Right renal cortex interstitium (tissue), 3 donors: ENCODE results near the gene PLS1. TPM values are rescaled to one million over a fixed set of nuclear protein-coding genes. Genes with fewer than 3 reads are reported as not detected.
"Not testable (repeated sequence)": the region's sequence is repeated elsewhere in the genome, so short reads cannot be mapped to it uniquely, and the experiment has no call there.

Experiments
- DNase-seq, 3 donors: peaks; one replicate each; pipeline ENCODE4 v3.0.0-alpha.2; 2013; ENCODE audit warnings: low read depth in 3 of 3, low spot score in 2 of 3
- polyA plus RNA-seq, 3 donors: library from polyadenylated mRNA; unstranded; fragments of 120-200 nt; gene quantifications; one replicate each; pipeline ENCODE4 v1.2.1, GENCODE V29; 2013; ENCODE audit not compliant: insufficient read length in 3 of 3

Gene PLS1
- polyA plus RNA-seq, 3 donors = 27.8 to 29.7 (median 29.5) TPM

DNA sequence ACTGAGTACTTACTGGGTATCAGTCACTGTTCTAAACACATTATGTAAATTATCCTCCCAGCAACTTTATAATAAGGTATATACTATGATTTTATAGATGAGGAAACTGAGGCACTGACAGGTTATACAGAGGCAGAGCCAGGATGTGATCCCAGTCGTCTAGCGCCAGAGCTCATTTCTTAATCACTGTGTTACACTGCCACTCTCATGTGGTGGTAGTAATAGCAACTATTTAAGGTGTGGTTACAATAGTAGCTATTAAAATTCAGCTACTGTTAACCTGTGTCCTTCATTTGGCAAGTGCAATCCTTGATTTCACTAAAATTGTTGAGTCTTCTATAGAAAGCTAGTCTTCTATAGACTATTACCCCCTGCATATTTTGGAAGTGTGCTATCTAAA lies 84.5 kb downstream of the PLS1 start:
- DNase-seq = no peak

GRCh38 chr3:142690613-142691012 lies 94.4 kb downstream of the PLS1 start:
- DNase-seq = no peak

- no peak for DNase-seq
These were observed 95.3 kb downstream of the PLS1 start for GRCh38 chr3:142691527-142691926.

- DNase-seq = no peak
These were observed 97.1 kb downstream of the PLS1 start for GRCh38 chr3:142693136-142693853.

GRCh38 chr3:142694225-142694624 lies 98.0 kb downstream of the PLS1 start:
- no peak for DNase-seq

DNA sequence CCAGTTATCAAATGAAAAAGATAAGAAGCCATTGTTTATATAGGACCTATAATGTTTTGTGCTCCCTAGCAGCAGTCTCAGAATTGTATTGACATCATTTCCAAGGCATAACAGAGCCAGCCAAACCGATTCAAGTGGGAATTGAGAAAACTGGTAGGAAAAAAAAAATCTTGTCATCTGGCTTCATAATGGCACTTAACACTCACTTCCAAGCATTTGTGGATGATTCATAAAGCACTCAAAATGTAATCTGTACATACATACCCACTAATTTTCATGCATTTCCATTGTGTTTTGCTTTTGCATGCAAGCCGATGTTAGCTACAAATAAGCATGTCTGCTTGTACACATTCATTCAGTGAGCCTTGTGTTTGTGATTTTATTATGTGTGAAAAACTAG lies 109.0 kb downstream of the PLS1 start:
- no peak for DNase-seq

- DNase-seq = no peak
These were observed 110.3 kb downstream of the PLS1 start for GRCh38 chr3:142706321-142707127.

DNA sequence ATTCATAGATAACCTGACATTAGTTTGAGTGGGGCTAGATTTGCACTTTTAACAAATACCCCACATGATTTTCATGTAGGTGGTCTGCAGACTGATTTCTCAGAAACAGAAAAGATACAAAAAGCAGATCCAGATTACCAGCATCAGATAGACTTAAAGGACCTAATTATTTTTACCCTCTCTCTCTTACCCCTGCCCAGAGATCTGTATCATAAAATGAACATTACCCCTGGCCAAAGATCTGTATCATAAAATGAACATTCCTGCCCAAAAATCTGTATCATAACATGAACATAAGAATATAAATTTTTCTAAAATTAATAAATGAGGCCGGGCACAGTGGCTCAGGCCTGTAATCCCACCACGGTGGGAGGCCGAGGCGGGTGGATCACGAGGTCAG lies 113.0 kb downstream of the PLS1 start:
- DNase-seq = no peak

GRCh38 chr3:142714882-142715281 lies 118.7 kb downstream of the PLS1 start:
- DNase-seq = not testable (repeated sequence)

DNA sequence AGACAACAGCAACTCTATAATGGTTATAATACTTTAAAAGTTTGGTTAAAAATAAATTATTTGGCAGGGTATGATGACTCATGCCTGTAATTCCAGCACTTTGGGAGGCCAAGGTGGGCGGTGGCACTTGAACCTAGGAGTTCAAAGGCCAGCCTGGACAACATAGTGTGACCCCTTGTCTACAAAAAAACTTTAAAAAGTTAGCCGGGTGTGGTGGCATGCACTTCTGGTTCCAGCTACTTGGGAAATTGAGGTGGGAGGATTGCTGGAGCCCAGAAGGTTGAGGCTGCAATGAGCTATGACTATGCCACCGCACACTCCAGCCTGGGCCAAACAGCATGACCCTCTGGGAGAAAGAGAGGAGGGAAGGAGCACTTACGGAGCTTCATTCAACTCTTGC lies 119.9 kb downstream of the PLS1 start:
- no peak for DNase-seq

DNA sequence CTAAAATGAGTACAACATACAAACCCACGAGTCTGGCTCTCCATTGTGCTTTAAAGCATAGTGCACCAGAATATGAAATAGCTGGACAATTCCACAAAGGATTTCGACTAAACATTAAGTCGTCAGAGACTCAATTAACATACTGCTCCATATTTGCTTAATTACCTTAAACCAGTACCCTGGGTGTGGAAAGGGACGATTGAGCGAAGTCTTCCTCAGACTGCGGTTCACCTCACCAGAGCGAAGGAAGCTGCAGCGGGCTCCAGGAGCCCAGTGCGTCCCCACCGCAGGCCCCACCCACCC lies 127.4 kb downstream of the PLS1 start:
- DNase-seq = peak in 1 of 3 donors; percentile 74

DNA sequence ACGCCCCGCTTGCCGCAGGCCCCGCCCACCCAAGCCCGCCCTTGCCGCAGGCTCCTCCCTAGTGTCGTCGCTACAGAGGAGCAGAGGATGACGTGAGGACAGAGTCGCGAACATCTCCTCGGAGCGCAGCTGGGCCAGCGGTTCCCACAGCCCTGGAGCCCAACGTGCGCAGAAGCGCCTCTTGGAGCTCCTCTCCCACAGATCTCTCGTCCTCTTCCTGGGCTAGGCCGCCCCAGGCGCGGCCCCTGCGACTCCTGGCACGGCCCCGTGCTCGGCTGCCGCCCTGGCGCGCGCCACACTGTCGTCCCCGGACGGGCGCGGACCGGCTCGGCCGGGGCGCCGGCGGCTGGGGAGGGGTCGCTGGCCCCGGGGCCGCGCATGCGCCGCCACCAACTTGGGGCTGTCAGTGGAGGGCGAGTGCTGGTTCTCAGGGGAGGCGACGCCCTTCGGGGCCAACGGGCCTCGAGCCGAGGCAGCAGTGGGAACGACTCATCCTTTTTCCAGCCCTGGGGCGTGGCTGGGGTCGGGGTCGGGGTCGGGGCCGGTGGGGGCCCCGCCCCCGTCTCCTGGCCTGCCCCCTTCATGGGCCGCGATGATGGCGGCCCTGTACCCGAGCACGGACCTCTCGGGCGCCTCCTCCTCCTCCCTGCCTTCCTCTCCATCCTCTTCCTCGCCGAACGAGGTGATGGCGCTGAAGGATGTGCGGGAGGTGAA lies 127.9 kb downstream of the PLS1 start, which contains the start of gene TRPC1:
Gene TRPC1, plus strand, starts transcription at position 67 of the 714 bp plus-strand sequence. Its CDS starts 526 bp downstream, at position 593.
- DNase-seq = peak in 2 of 3 donors; percentile 77

GRCh38 chr3:142724682-142725356 lies 128.6 kb downstream of the PLS1 start:
- peak; percentile 32 to 64 (median 53) for DNase-seq

DNA sequence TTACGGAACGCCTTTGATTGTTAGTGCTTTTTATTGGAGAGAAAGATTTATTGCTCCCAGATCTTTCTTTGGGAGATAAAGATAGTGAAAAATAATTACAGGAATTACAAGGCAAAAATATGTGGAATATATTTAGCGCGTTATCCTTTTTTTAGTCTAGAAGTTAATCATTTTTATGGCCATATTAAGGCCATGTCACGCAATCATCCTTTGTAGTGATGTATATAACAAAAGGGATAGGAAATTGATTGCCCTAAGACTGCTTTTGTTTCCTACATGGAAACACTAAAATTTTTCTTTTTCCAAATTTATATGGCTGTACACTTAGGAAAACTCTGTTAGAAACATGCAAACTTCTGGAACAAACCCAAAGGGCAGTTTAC lies 129.2 kb downstream of the PLS1 start:
- DNase-seq = no peak

GRCh38 chr3:142726017-142726416 lies 129.8 kb downstream of the PLS1 start:
- no peak for DNase-seq

DNA sequence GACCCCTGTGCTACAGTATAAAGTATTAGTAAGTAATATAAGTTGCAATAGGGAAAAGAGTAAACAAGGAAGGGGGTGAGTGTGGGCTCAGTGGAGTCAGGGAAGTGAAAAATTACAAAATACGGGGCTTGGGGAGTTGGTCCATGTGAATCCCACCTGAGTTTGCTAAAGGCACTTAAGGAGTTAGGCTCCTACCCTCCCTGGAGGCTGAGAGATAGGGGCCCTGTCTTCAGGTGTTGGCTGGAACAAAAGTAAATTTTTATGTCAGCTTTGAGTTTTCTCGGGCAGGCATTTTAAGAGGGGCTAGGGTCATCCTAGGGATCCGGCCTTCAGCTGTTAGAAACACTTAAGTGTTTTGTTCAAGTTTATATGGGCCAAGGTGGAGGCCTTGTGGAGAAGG lies 135.9 kb downstream of the PLS1 start:
- no peak for DNase-seq

GRCh38 chr3:142734834-142735233 lies 138.6 kb downstream of the PLS1 start:
- DNase-seq = no peak

DNA sequence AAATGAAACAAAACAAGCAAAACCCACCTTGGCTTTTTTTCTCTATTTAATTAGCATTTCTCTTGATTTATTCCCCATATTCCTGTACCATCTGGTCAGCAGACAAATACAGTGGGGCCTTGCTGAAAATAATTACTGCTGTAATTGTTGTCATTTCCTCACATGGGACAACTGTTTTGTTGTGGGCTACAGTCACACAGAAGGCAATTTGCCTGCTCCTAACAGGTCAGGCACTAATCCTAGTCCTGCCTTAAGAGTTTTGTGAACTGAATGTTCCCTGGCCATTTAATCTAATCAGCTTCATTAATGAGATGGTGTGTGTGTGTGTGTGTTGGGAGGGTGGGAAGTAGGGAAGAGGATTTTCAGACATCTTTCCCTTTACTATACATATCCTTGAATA lies 139.3 kb downstream of the PLS1 start:
- no peak for DNase-seq

GRCh38 chr3:142738396-142738795 lies 142.2 kb downstream of the PLS1 start:
- DNase-seq = no peak

DNA sequence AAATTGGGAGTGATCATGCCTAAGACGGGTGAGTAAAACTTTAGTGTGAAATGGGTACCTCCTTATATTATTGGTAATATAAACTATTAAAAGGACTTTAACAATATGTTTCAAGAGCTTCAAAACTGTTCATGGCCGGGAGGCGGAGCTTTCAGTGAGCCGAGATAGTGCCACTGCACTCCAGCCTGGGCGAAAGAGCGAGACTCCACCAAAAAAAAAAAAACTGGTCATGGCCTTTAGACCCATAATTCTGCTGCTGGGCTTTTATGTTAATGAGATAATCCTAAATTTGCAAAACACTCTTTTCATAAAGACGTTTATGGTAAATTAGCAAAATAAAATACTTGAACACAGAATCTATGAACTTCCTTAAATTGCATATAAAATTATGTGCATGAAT lies 150.5 kb downstream of the PLS1 start:
- DNase-seq = no peak

- DNase-seq = not testable (repeated sequence)
These were observed 154.3 kb downstream of the PLS1 start for GRCh38 chr3:142750531-142750930.
